IMR-90 (cell line): ENCODE data around the gene TTYH3. TPM values are rescaled to one million over a fixed set of nuclear protein-coding genes. Genes with fewer than 3 reads are reported as not detected.

Experiments used
- ATAC-seq: fragments of 200-7000 bp; cut with Tn5 transposase; 2 replicates; pipeline ENCODE4 v1.9.1; 2020; ENCODE audit warnings: low read depth, mild to moderate bottlenecking, moderate library complexity
- BruUV-seq: library from RNA; stranded (reverse); fragments of 400-500 nt; replicated peaks from 2 replicates; lab custom pipeline; 2021; lab: Mats Ljungman, UMichigan
- CTCF ChIA-PET: fragments of 300-600 bp; formaldehyde crosslinking; extraction: SDS; loops from one replicate; lab custom pipeline; 2021; ENCODE audit warnings: antibody characterized with exemption; lab: Yijun Ruan, JAX
- POLR2A ChIA-PET: fragments of 300-600 bp; sonication (Branson Sonifier 250); formaldehyde crosslinking; loops from one replicate; lab custom pipeline; 2022; ENCODE audit warnings: antibody characterized with exemption; ENCODE audit not compliant: unreplicated experiment; lab: Charles Lee
- DNase-seq: peaks from one replicate; pipeline ENCODE4 v3.0.0; 2013
- H2AFZ ChIP-seq: replicated peaks from 2 replicates; pipeline ENCODE3; 2013; ENCODE audit warnings: low read length, mild to moderate bottlenecking; ENCODE audit not compliant: poor library complexity
- H2AK5ac ChIP-seq: 2 replicates; pipeline ENCODE4 v1.6.1; 2013; ENCODE audit warnings: low read depth, low read length, inconsistent platforms
- H2AK9ac ChIP-seq: replicated peaks from 2 replicates; pipeline ENCODE3; 2013; ENCODE audit warnings: mild to moderate bottlenecking, low read depth, low read length, moderate library complexity; ENCODE audit not compliant: poor library complexity
- H2BK120ac ChIP-seq: 2 replicates; pipeline ENCODE4 v1.6.1; 2013; ENCODE audit warnings: low read depth, low read length, inconsistent platforms
- H2BK15ac ChIP-seq: 3 replicates; pipeline ENCODE4 v1.6.1; 2013; ENCODE audit warnings: low read depth, low read length, inconsistent platforms
- H2BK20ac ChIP-seq: 2 replicates; pipeline ENCODE4 v1.6.1; 2013; ENCODE audit warnings: low read depth, mild to moderate bottlenecking, inconsistent platforms, low read length, moderate library complexity
- H2BK5ac ChIP-seq: 2 replicates; pipeline ENCODE4 v1.6.1; 2013; ENCODE audit warnings: mild to moderate bottlenecking, low read depth, low read length, inconsistent platforms; ENCODE audit not compliant: poor library complexity, severe bottlenecking
- H3K14ac ChIP-seq: replicated peaks from 2 replicates; pipeline ENCODE4 v1.6.1; 2013; ENCODE audit warnings: low read depth, low read length, inconsistent platforms
- H3K18ac ChIP-seq: 2 replicates; pipeline ENCODE4 v1.6.1; 2013; ENCODE audit warnings: low read depth, low read length, control low read depth
- H3K23ac ChIP-seq: 2 replicates; pipeline ENCODE4 v1.6.1; 2013; ENCODE audit warnings: low read depth, low read length, inconsistent platforms
- H3K27ac ChIP-seq: 2 replicates; pipeline ENCODE4 v1.5.1; 2013; ENCODE audit warnings: mild to moderate bottlenecking, control low read depth, low read length; ENCODE audit not compliant: insufficient read depth
- H3K27me3 ChIP-seq: 2 replicates; pipeline ENCODE4 v1.6.1; 2013; ENCODE audit warnings: low read length; ENCODE audit not compliant: control insufficient read depth, insufficient read depth
- H3K36me3 ChIP-seq: 2 replicates; pipeline ENCODE4 v1.6.1; 2013; ENCODE audit warnings: low read length, mixed read lengths; ENCODE audit not compliant: control insufficient read depth, insufficient read depth
- H3K4ac ChIP-seq: 2 replicates; pipeline ENCODE4 v1.6.1; 2013; ENCODE audit warnings: low read depth, low read length, inconsistent platforms
- H3K4me1 ChIP-seq: 2 replicates; pipeline ENCODE4 v1.6.1; 2013; ENCODE audit warnings: low read length, mixed read lengths; ENCODE audit not compliant: control insufficient read depth, insufficient read depth
- H3K4me2 ChIP-seq: 2 replicates; pipeline ENCODE4 v1.6.1; 2013; ENCODE audit warnings: low read depth, mild to moderate bottlenecking, control low read depth, low read length, moderate library complexity
- H3K4me3 ChIP-seq: 2 replicates; pipeline ENCODE4 v1.5.1; 2013; ENCODE audit warnings: low read depth, mild to moderate bottlenecking, control low read depth, low read length, moderate library complexity; ENCODE audit not compliant: insufficient read depth
- H3K56ac ChIP-seq: 2 replicates; pipeline ENCODE4 v1.6.1; 2013; ENCODE audit warnings: low read length, inconsistent platforms; ENCODE audit not compliant: insufficient read depth; ENCODE audit errors: extremely low read depth
- H3K79me1 ChIP-seq, 2 experiments: 2 replicates each; pipeline ENCODE4 v1.6.1; 2013; ENCODE audit warnings: low read length in 2 of 2, inconsistent platforms in 1 of 2, low read depth in 1 of 2
- H3K9ac ChIP-seq: 2 replicates; pipeline ENCODE4 v1.6.1; 2013; ENCODE audit warnings: low read depth, low read length, control low read depth
- H3K9me1 ChIP-seq: 2 replicates; pipeline ENCODE4 v1.6.1; 2013; ENCODE audit warnings: low read length, inconsistent platforms; ENCODE audit not compliant: insufficient read depth
- H3K9me3 ChIP-seq: 2 replicates; pipeline ENCODE4 v1.6.1; 2013; ENCODE audit warnings: low read length; ENCODE audit not compliant: control insufficient read depth, insufficient read depth
- H4K20me1 ChIP-seq: 2 replicates; pipeline ENCODE4 v1.6.1; 2013; ENCODE audit warnings: low read length, inconsistent platforms; ENCODE audit not compliant: insufficient read depth
- H4K5ac ChIP-seq: 2 replicates; pipeline ENCODE4 v1.6.1; 2013; ENCODE audit warnings: mild to moderate bottlenecking, low read depth, low read length, control low read depth
- H4K8ac ChIP-seq, 2 experiments: 2 replicates each; pipeline ENCODE4 v1.6.1; 2013; ENCODE audit warnings: low read depth in 2 of 2, low read length in 2 of 2, control low read depth in 1 of 2, inconsistent platforms in 1 of 2
- H4K91ac ChIP-seq: 2 replicates; pipeline ENCODE4 v1.6.1; 2013; ENCODE audit warnings: low read depth, low read length, inconsistent platforms; ENCODE audit not compliant: insufficient read depth
- BHLHE40 ChIP-seq: fragments of 150-350 bp; IDR thresholded peaks from 2 replicates; pipeline ENCODE4 v1.6.1; 2016; ENCODE audit warnings: mild to moderate bottlenecking, low read depth, low read length
- CEBPB ChIP-seq: IDR thresholded peaks from 2 replicates; pipeline ENCODE4 v1.6.1; 2012; ENCODE audit warnings: low read depth, low read length, improper control_type of control experiment
- CHD1 ChIP-seq: IDR thresholded peaks from 2 replicates; pipeline ENCODE4 v1.6.1; 2012; ENCODE audit warnings: low read depth, low read length, improper control_type of control experiment
- CTCF ChIP-seq: conservative IDR thresholded peaks from 2 replicates; pipeline ENCODE4 v1.5.1; 2012; ENCODE audit warnings: mild to moderate bottlenecking, low read depth, low read length, improper control_type of control experiment
- ELK1 ChIP-seq: fragments of 150-350 bp; IDR thresholded peaks from 2 replicates; pipeline ENCODE4 v1.6.1; 2016; ENCODE audit warnings: low read depth, mild to moderate bottlenecking, low read length, moderate library complexity, borderline replicate concordance
- FOS ChIP-seq: fragments of 150-350 bp; IDR thresholded peaks from 2 replicates; pipeline ENCODE4 v1.6.1; 2016; ENCODE audit warnings: low read depth, low read length
- MAFK ChIP-seq: IDR thresholded peaks from 2 replicates; pipeline ENCODE4 v1.6.1; 2012; ENCODE audit warnings: low read depth, low read length, improper control_type of control experiment
- MAZ ChIP-seq: IDR thresholded peaks from 2 replicates; pipeline ENCODE4 v1.6.1; 2012; ENCODE audit warnings: low read depth, mild to moderate bottlenecking, low read length, improper control_type of control experiment, moderate library complexity, borderline replicate concordance
- NFE2L2 ChIP-seq: fragments of 150-350 bp; IDR thresholded peaks from 2 replicates; pipeline ENCODE4 v1.6.1; 2016; ENCODE audit warnings: low read depth, mild to moderate bottlenecking, low read length
- POLR2A ChIP-seq: IDR thresholded peaks from 2 replicates; pipeline ENCODE4 v1.6.1; 2012; ENCODE audit warnings: mild to moderate bottlenecking, low read depth, low read length
- RAD21 ChIP-seq: IDR thresholded peaks from 2 replicates; pipeline ENCODE4 v1.6.1; 2012; ENCODE audit warnings: low read length, improper control_type of control experiment
- RCOR1 ChIP-seq: IDR thresholded peaks from 2 replicates; pipeline ENCODE4 v1.6.1; 2012; ENCODE audit warnings: mild to moderate bottlenecking, low read length, improper control_type of control experiment; ENCODE audit not compliant: insufficient replicate concordance
- RFX5 ChIP-seq: IDR thresholded peaks from 2 replicates; pipeline ENCODE4 v1.8.0; 2012; ENCODE audit warnings: low read depth, mild to moderate bottlenecking, low read length, moderate library complexity
- SMC3 ChIP-seq: fragments of 150-350 bp; IDR thresholded peaks from 2 replicates; pipeline ENCODE4 v1.6.1; 2016; ENCODE audit warnings: low read depth, mild to moderate bottlenecking, antibody characterized with exemption, low read length, moderate library complexity
- USF2 ChIP-seq: fragments of 150-350 bp; IDR thresholded peaks from 2 replicates; pipeline ENCODE4 v1.6.1; 2017; ENCODE audit warnings: mild to moderate bottlenecking, antibody characterized with exemption, low read length, low read depth
- whole genome bisulfite sequencing, 2 experiments: methylation state at CpG; one replicate each; pipeline versions ENCODE4 v1.1.5 to v1.1.7; 2013; ENCODE audit warnings: missing lambda C conversion rate in 2 of 2; ENCODE audit not compliant: insufficient read length in 1 of 2; ENCODE audit errors: extremely low coverage in 2 of 2; 5-methylcytosine and 5-hydroxymethylcytosine counted together
- dilution Hi-C: fragments of 300-500 bp; cut with HindIII; formaldehyde crosslinking; loops from one replicate; pipeline ENCODE4 v1.14.3; 2018; ENCODE audit warnings: low sequenced_read_pairs; ENCODE audit not compliant: unreplicated experiment
- in situ Hi-C: fragments of 300-500 bp; cut with MboI; formaldehyde crosslinking; loops from 3 replicates; pipeline ENCODE4 v1.14.3; 2019; ENCODE audit warnings: low sequenced_read_pairs, inconsistent platforms, mixed read lengths
- intact Hi-C: fragments of 100-400 bp; cut with micrococcal nuclease; formaldehyde crosslinking; loops from 2 replicates; pipeline ENCODE4 v1.10.0; 2022
- polyA plus RNA-seq, 3 experiments: library from polyadenylated mRNA; depleted of rRNA; stranded (reverse); fragments of >200 nt; gene quantifications; 2 replicates each; pipeline ENCODE4 v1.2.3, GENCODE V29; 2012; ENCODE audit warnings: low replicate concordance in 1 of 3
- total RNA-seq: library from RNA; depleted of rRNA; stranded (reverse); fragments of >200 nt; gene quantifications from 2 replicates; pipeline ENCODE4 v1.2.3, GENCODE V29; 2012

Gene TTYH3
- total and polyA plus RNA-seq, 2 of the 4 experiments (the other 2 are of a cell fraction): 5.6 to 82.6 TPM

- no peak overlapping the region for H2BK15ac ChIP-seq
- POLR2A ChIA-PET: no interaction called here
- dilution Hi-C loops: no loop called here
- H3K14ac ChIP-seq: no peak overlapping the region
- no peak overlapping the region for H3K9ac ChIP-seq
- H3K18ac ChIP-seq: no peak overlapping the region
- H3K36me3 ChIP-seq: peaks cover 46% of the 10 kb centered on the region
- no peak overlapping the region for H4K8ac ChIP-seq
- peaks cover 28% of the 10 kb centered on the region for H4K20me1 ChIP-seq
- in situ Hi-C loops: no loop called here
- peak overlapping the region; percentile 8 for H2AK9ac ChIP-seq
- no peak overlapping the region for H3K4me2 ChIP-seq
- H3K23ac ChIP-seq: no peak overlapping the region
- H4K91ac ChIP-seq: no peak overlapping the region
- H2AFZ ChIP-seq: no peak overlapping the region
- H2BK20ac ChIP-seq: no peak overlapping the region
- no peak for ATAC-seq
- BruUV-seq: no TSS peak
- WGBS, 2 experiments: 87% methylated on average over 31 of the region's 43 CpGs; no CpG with 5 or more reads in 1 of the 2 experiments
- intact Hi-C loops: no loop called here
- H3K27me3 ChIP-seq: no peaks in the 10 kb centered on the region
- H3K56ac ChIP-seq: no peak overlapping the region
- peaks cover 7 to 18% of the 10 kb centered on the region in 2 experiments; a peak in 2 of 4 replicates for H3K79me1 ChIP-seq
- no peak overlapping the region for H4K5ac ChIP-seq
- H3K27ac ChIP-seq: no peak overlapping the region
- H3K4me1 ChIP-seq: no peaks in the 10 kb centered on the region
- CTCF ChIA-PET: no interaction called here
- H3K4me3 ChIP-seq: no peak overlapping the region
- no peaks in the 10 kb centered on the region; the same call in 1 of the 2 replicates for H3K9me1 ChIP-seq
- no peak overlapping the region for H2AK5ac ChIP-seq
- no peaks in the 10 kb centered on the region for H3K9me3 ChIP-seq
- H3K4ac ChIP-seq: no peak overlapping the region
- H2BK5ac ChIP-seq: no peak overlapping the region
- H2BK120ac ChIP-seq: no peak overlapping the region
- no peak for DNase-seq
- TF ChIP-seq USF2: no peak
- TF ChIP-seq RFX5: no peak
- TF ChIP-seq FOS: no peak
- 0 out of 2 replicates have a peak, but pooled peaks have one; percentile 16 for TF ChIP-seq RAD21
- no peak for TF ChIP-seq MAFK
- TF ChIP-seq RCOR1: no peak
- no peak for TF ChIP-seq CEBPB
- no peak for TF ChIP-seq CHD1
- no peak for TF ChIP-seq ELK1
- TF ChIP-seq BHLHE40: peak; percentile 22; the same call in 1 of the 2 replicates
- TF ChIP-seq MAZ: no peak
- TF ChIP-seq POLR2A: no peak
- no peak; the same call in 1 of the 2 replicates for TF ChIP-seq SMC3
- TF ChIP-seq NFE2L2: no peak
- peak; percentile 26; the same call in 1 of the 2 replicates for TF ChIP-seq CTCF
These were observed 30.0 kb downstream of the TTYH3 start for GRCh38 chr7:2661602-2662272.
